Frontal cortex (tissue), 4 donors: Measurements from ENCODE around the gene CAVIN2. TPM values are rescaled to one million over a fixed set of nuclear protein-coding genes. Genes with fewer than 3 reads are reported as not detected.

Source experiments
- DNase-seq, 2 donors: peaks; one replicate each; pipeline ENCODE4 v3.0.0; 2012; ENCODE audit warnings: low spot score in 2 of 2
- FAIRE-seq: peaks from 2 replicates; lab custom pipeline; 2012; peaks lifted over from hg19 to GRCh38; lab: Jason Lieb, UNC
- total RNA-seq: library from RNA; depleted of rRNA; stranded (reverse); fragments of >200 nt; gene quantifications from one replicate; pipeline ENCODE4 v1.2.3, GENCODE V29; 2014
- donor health status: control.
- donor health status: control.
- donor health status: control.

CAVIN2 gene, protein sequence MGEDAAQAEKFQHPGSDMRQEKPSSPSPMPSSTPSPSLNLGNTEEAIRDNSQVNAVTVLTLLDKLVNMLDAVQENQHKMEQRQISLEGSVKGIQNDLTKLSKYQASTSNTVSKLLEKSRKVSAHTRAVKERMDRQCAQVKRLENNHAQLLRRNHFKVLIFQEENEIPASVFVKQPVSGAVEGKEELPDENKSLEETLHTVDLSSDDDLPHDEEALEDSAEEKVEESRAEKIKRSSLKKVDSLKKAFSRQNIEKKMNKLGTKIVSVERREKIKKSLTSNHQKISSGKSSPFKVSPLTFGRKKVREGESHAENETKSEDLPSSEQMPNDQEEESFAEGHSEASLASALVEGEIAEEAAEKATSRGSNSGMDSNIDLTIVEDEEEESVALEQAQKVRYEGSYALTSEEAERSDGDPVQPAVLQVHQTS
- total RNA-seq = 3.3 TPM

DNA sequence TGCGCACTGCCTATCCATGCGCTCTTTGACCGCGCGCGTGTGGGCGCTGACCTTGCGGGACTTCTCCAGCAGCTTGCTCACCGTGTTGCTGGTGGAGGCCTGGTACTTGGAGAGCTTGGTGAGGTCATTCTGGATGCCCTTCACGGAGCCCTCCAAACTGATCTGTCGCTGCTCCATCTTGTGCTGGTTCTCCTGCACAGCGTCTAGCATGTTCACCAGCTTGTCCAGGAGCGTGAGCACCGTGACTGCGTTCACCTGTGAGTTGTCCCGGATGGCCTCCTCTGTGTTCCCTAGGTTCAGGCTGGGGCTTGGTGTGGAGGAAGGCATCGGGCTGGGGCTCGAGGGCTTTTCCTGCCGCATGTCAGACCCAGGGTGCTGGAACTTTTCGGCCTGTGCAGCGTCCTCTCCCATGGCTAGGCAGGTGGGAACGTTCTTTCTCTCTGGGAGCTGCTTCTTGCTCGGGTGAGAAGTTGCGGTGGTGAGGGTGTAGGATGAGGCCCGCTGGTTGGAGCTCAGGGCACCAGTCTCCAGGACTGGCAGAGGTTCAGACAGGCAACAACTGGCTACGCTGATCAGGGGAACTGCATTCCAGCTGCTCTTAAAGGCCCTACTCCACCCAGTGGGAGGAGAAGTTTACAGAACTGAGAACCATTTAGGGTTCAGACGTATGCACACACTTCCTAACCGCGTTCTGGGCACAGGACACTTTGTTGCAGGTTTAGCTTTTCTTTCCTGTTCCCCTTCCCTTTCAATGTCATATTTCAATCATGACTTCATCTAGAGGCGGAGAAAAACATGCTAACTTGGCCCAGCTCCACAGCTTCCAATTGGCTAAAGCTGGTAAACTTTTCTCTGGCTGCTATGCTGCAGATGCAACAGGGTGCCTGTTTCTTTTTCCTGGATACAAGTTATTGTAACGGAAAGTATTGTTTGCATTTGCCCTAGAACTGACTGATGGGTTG lies at the start of gene CAVIN2:
CAVIN2 (minus strand) TSS at position 574 of the 962 bp plus-strand sequence; CDS start at position 411, 163 bp downstream.
- DNase-seq = no peak
- FAIRE-seq = no peak

- FAIRE-seq (no peak), DNase-seq (no peak)
Observed at GRCh38 chr2:191895743-191896142, 48.9 kb upstream of the CAVIN2 start.

DNA sequence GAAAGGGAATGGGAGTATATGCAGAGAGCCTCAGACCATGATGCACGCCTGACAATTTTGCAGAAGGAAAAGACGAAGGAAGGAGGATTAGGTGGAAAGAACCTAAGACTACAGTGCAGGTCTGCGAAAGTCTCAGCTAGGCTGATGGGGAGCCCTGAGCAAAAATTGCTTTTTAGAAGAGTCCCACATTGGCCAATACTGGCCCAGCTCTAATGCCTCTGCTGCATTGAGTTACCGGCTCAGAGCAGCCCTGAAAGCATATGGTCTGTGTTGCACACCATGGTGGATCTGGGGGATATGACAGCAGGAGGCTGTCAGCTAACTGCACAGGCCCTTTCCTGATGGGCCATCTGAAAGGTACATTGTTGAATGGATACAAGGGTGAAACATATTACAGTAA lies 48.3 kb upstream of the CAVIN2 start:
- DNase-seq (no peak), FAIRE-seq (no peak)

DNA sequence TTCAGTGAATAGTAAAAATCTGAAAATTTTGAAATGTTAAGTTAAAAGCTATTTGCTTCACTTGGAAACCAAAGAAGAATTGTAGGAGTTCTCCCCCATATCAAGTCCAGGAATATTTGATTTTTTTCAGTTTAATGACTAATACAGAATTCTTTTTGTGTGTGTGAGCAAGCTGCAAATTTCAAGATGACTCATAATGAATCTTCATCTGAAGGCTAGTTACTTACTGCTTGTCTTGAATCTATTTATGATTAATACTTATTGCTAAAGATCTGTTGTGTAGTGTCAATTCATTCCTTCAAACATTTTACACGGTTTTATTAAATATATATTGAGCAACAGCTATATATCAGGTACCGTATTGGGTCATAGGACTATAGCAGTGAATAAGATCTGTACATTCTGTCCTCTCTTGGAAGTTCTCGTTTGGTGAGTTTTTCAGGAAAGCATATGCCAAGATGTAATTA lies 47.8 kb upstream of the CAVIN2 start:
- DNase-seq = no peak
- no peak for FAIRE-seq

- DNase-seq (no peak), FAIRE-seq (no peak)
Observed at GRCh38 chr2:191892391-191892790, 45.5 kb upstream of the CAVIN2 start.

DNA sequence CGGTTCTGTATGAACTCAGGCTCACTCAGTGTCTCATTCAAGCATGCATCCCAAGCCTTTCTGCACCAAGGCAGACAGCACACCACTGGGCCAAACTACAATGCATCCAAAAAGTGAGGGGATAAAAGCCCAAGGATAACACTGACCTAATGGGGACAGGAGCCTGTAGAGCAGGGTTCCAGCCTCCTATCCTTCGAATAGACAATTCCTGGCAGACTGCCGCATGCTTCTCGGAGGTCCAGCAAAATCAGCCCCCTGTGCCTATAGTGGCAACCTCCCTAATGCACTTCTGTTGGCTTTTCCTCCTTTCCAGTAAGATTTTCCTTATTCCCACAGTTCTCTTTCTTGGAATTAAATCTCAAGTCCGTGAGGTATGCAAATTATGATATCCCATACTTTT lies 44.8 kb upstream of the CAVIN2 start:
- FAIRE-seq (no peak), DNase-seq (no peak)

- FAIRE-seq = no peak
- no peak for DNase-seq
Observed at GRCh38 chr2:191889931-191890330, 43.0 kb upstream of the CAVIN2 start.

- DNase-seq (no peak), FAIRE-seq (no peak)
Observed at GRCh38 chr2:191888400-191889166, 41.7 kb upstream of the CAVIN2 start.

GRCh38 chr2:191885650-191886049 lies 38.8 kb upstream of the CAVIN2 start:
- FAIRE-seq = no peak
- no peak for DNase-seq

DNA sequence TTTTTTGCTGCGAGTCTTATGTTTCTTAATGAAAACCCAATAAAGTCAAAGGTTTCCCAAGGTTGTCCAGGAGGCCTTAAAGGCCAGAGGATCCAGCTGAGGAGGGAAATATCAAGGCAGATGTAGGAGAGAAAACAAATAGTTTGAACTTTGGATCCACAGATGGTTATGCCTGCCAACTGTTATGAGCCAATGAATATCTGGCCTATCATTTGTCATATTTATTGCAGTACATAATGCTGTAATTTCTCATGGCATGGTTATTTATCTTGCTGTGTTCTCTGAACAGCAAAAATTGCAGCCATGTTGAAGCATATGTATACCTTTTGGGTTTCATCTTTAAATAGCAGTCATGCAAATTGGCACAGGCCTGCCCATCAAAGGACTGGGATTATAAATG lies 38.2 kb upstream of the CAVIN2 start:
- FAIRE-seq = no peak
- DNase-seq = no peak

GRCh38 chr2:191881982-191882816 lies 35.3 kb upstream of the CAVIN2 start:
- no peak for DNase-seq
- FAIRE-seq = no peak

GRCh38 chr2:191878548-191879279 lies 31.8 kb upstream of the CAVIN2 start:
- FAIRE-seq (no peak), DNase-seq (no peak)

- DNase-seq (no peak), FAIRE-seq (no peak)
Observed at GRCh38 chr2:191877875-191878274, 31.0 kb upstream of the CAVIN2 start.

GRCh38 chr2:191875859-191876258 lies 29.0 kb upstream of the CAVIN2 start:
- no peak for FAIRE-seq
- DNase-seq = no peak

DNA sequence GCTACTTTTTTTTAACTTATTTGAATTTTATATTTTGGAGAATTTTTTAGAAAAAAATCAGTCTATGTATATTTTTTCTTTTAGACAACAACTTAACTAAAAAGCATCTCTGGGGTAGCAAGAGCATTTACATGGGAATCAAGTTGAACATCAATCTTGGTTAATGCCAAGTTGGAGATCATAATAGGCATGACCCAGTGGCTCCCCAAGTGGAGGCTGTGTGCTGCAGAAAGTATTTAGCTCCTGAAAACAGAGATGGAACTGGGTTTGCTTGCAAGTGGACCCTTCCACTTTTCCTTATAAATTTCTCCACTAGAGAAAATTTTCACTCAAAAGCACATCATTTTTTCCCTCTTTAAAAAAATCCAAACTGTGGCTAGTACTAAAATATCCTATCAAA lies 23.9 kb upstream of the CAVIN2 start:
- DNase-seq (no peak), FAIRE-seq (no peak)

- DNase-seq = no peak
- no peak for FAIRE-seq
Observed at GRCh38 chr2:191869781-191870180, 22.9 kb upstream of the CAVIN2 start.

GRCh38 chr2:191869178-191869577 lies 22.3 kb upstream of the CAVIN2 start:
- DNase-seq (no peak), FAIRE-seq (no peak)

DNA sequence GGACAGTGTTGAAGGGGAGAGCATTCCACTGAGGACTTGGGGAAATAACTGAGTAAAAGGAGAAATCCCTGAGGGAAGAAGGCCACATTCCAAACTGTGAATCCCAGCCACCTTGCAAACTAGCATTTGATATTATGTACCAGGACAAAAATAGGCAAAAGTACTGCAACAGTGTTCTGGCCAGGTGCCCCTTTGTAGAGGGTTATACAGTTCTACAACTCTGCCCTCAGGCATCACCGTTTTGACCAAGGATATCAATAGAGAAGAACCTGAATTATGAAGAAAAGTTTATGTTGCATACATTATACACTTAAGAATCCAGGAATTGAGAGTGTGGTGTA lies 20.6 kb upstream of the CAVIN2 start:
- DNase-seq (no peak), FAIRE-seq (no peak)
